Brain pericyte (primary cell): ENCODE data around the gene PSMB5.
A peak's percentile ranks its signal among the peaks of the same experiment; 100 is the strongest.

Source experiments
- DNase-seq: peaks from one replicate; pipeline ENCODE4 v3.0.0-alpha.2; 2012; ENCODE audit warnings: low read depth, low spot score

The PSMB5 gene

GRCh38 chr14:23058654-23059504 lies 24.2 kb upstream of the PSMB5 start:
- DNase-seq: no peak

- peak; percentile 63 for DNase-seq
Measured at GRCh38 chr14:23057757-23058653, 23.3 kb upstream of the PSMB5 start.

GRCh38 chr14:23056956-23057756 lies 22.5 kb upstream of the PSMB5 start, which contains the start of gene CDH24:
Gene CDH24, minus strand, starts transcription at chr14:23057520. Its CDS starts 1,787 bp downstream, at chr14:23055733.
- DNase-seq: no peak

- no peak for DNase-seq
Measured at GRCh38 chr14:23056145-23056955, 21.6 kb upstream of the PSMB5 start.

- no peak for DNase-seq
Measured at GRCh38 chr14:23055621-23056144, 21.0 kb upstream of the PSMB5 start.

- DNase-seq: no peak
Measured at GRCh38 chr14:23055147-23055550, 20.4 kb upstream of the PSMB5 start.

GRCh38 chr14:23054000-23054811 lies 19.5 kb upstream of the PSMB5 start:
- no peak for DNase-seq

GRCh38 chr14:23053426-23053825 lies 18.7 kb upstream of the PSMB5 start:
- no peak for DNase-seq

- DNase-seq: no peak
Measured at GRCh38 chr14:23052671-23053070, 18.0 kb upstream of the PSMB5 start.

GRCh38 chr14:23052182-23052623 lies 17.5 kb upstream of the PSMB5 start:
- DNase-seq: no peak

- no peak for DNase-seq
Measured at GRCh38 chr14:23051141-23052057, 16.7 kb upstream of the PSMB5 start.

- no peak for DNase-seq
Measured at GRCh38 chr14:23049011-23049410, 14.3 kb upstream of the PSMB5 start.

GRCh38 chr14:23047751-23048693 lies 13.3 kb upstream of the PSMB5 start:
- DNase-seq: no peak

GRCh38 chr14:23047034-23047634 lies 12.4 kb upstream of the PSMB5 start:
- DNase-seq: no peak

GRCh38 chr14:23045419-23046357 lies 11.0 kb upstream of the PSMB5 start:
- DNase-seq: no peak

GRCh38 chr14:23044840-23045239 lies 10.1 kb upstream of the PSMB5 start:
- no peak for DNase-seq
